Liver (tissue), 9 donors: ENCODE data around the gene VPS25. TPM values are rescaled to one million over a fixed set of nuclear protein-coding genes. Genes with fewer than 3 reads are reported as not detected.

Experiments used
- DNase-seq: peaks from one replicate; pipeline ENCODE4 v3.0.0-alpha.2; 2017; ENCODE audit warnings: low spot score
- H3K27ac ChIP-seq, 2 donors: one replicate each; pipeline ENCODE4 v1.7.0; 2013; ENCODE audit warnings: inconsistent platforms in 2 of 2, low read length in 2 of 2, control low read depth in 1 of 2, low read depth in 1 of 2, mild to moderate bottlenecking in 1 of 2
- H3K27me3 ChIP-seq, 4 donors: one replicate each; pipeline versions ENCODE4 v1.6.1 to v1.7.0; 2013; ENCODE audit warnings: low read length in 3 of 4, inconsistent platforms in 1 of 4, mild to moderate bottlenecking in 1 of 4, moderate library complexity in 1 of 4; ENCODE audit not compliant: control insufficient read depth in 4 of 4, insufficient read depth in 4 of 4
- H3K36me3 ChIP-seq, 4 donors: one replicate each; pipeline versions ENCODE4 v1.6.1 to v1.7.0; 2013; ENCODE audit warnings: low read length in 3 of 4, mild to moderate bottlenecking in 3 of 4, low read depth in 1 of 4, moderate library complexity in 1 of 4; ENCODE audit not compliant: control insufficient read depth in 4 of 4, insufficient read depth in 3 of 4
- H3K4me1 ChIP-seq, 4 donors: one replicate each; pipeline versions ENCODE4 v1.6.1 to v1.7.0; 2013; ENCODE audit warnings: low read length in 3 of 4, mild to moderate bottlenecking in 3 of 4, moderate library complexity in 1 of 4; ENCODE audit not compliant: control insufficient read depth in 4 of 4, insufficient read depth in 4 of 4
- H3K4me3 ChIP-seq, 3 donors: one replicate each; pipeline versions ENCODE4 v1.6.1 to v1.7.0; 2013; ENCODE audit warnings: low read length in 3 of 3, control low read depth in 1 of 3, low read depth in 1 of 3, mild to moderate bottlenecking in 1 of 3
- H3K9ac ChIP-seq, 2 donors: one replicate each; pipeline ENCODE4 v1.7.0; 2013; ENCODE audit warnings: low read length in 2 of 2, mild to moderate bottlenecking in 2 of 2, moderate library complexity in 2 of 2, control low read depth in 1 of 2, low read depth in 1 of 2
- H3K9me3 ChIP-seq, 4 donors: one replicate each; pipeline versions ENCODE4 v1.6.1 to v1.7.0; 2013; ENCODE audit warnings: low read length in 3 of 4; ENCODE audit not compliant: control insufficient read depth in 4 of 4
- EGR1 ChIP-seq, 2 donors: IDR thresholded peaks; 2 replicates each; pipeline ENCODE4 v1.6.1; 2016 to 2018; ENCODE audit warnings: antibody characterized with exemption in 2 of 2, low read depth in 2 of 2
- FOXA1 ChIP-seq: IDR thresholded peaks from 2 replicates; pipeline ENCODE4 v1.6.1; 2016; ENCODE audit warnings: antibody characterized with exemption
- FOXA2 ChIP-seq: IDR thresholded peaks from 2 replicates; pipeline ENCODE4 v1.6.1; 2016; ENCODE audit warnings: antibody characterized with exemption
- GABPA ChIP-seq, 2 donors: IDR thresholded peaks in 1 of 2; conservative IDR thresholded peaks in 1 of 2; 2 replicates each; pipeline ENCODE4 v1.6.1; 2016; ENCODE audit warnings: antibody characterized with exemption in 2 of 2, mild to moderate bottlenecking in 1 of 2, moderate library complexity in 1 of 2
- HNF4G ChIP-seq: IDR thresholded peaks from 2 replicates; pipeline ENCODE4 v1.6.1; 2016; ENCODE audit warnings: antibody characterized with exemption
- NR2F2 ChIP-seq: IDR thresholded peaks from 2 replicates; pipeline ENCODE4 v1.6.1; 2016; ENCODE audit warnings: antibody characterized with exemption
- RXRA ChIP-seq, 2 donors: IDR thresholded peaks; 2 replicates each; pipeline ENCODE4 v1.6.1; 2017 to 2018; ENCODE audit warnings: antibody characterized with exemption in 2 of 2, mild to moderate bottlenecking in 1 of 2
- SP1 ChIP-seq: IDR thresholded peaks from 2 replicates; pipeline ENCODE4 v1.6.1; 2018; ENCODE audit warnings: antibody characterized with exemption, mild to moderate bottlenecking
- TAF1 ChIP-seq: conservative IDR thresholded peaks from 2 replicates; pipeline ENCODE4 v1.6.1; 2016; ENCODE audit warnings: antibody characterized with exemption, mild to moderate bottlenecking
- YY1 ChIP-seq: IDR thresholded peaks from 2 replicates; pipeline ENCODE4 v1.6.1; 2016; ENCODE audit warnings: antibody characterized with exemption, mild to moderate bottlenecking
- WGBS: extraction: QIAGEN DNeasy Blood & Tissue Kit; methylation state at CpG from one replicate; pipeline ENCODE4 v1.1.7; 2013; 5-methylcytosine and 5-hydroxymethylcytosine counted together
- polyA plus RNA-seq, 2 donors: library from polyadenylated mRNA; stranded (reverse) in 1 of 2; unstranded in 1 of 2; fragments of 200-250 nt in 1 of 2; fragments of >200 nt in 1 of 2; fragmentation: Nextera tagmentation in 1 of 2; extraction: Ambion mirVana in 1 of 2; gene quantifications; one replicate each; pipeline versions ENCODE4 v1.2.1 to v1.2.3, GENCODE V29; 2013 to 2015
- total RNA-seq, 2 donors: library from RNA; depleted of rRNA; stranded (reverse); fragments of >200 nt; gene quantifications; one replicate each; pipeline ENCODE4 v1.2.3, GENCODE V29; 2014
- TF ChIP-seq, protein P1 (sequence below): IDR thresholded peaks from 2 replicates; pipeline ENCODE4 v1.6.1; 2016; ENCODE audit warnings: antibody characterized with exemption
- TF ChIP-seq, protein P2 (sequence below): fragments of 150-350 bp; IDR thresholded peaks from 2 replicates; pipeline ENCODE4 v1.5.1; 2017; ENCODE audit warnings: improper control_type of control experiment, low read depth, low read length; ENCODE audit not compliant: missing input control
- TF ChIP-seq, protein P3 (sequence below): IDR thresholded peaks from 2 replicates; pipeline ENCODE4 v1.6.1; 2016; ENCODE audit warnings: antibody characterized with exemption
- TF ChIP-seq, protein P4 (sequence below): IDR thresholded peaks from 2 replicates; pipeline ENCODE4 v1.6.1; 2016; ENCODE audit warnings: antibody characterized with exemption
- donor health status: healthy.
- donor health status: healthy.
- donor health status: healthy.
- donor health status: healthy.
- donor health status: healthy.

The VPS25 gene
- total and polyA plus RNA-seq, 4 donors, result 40.9 to 65.7 (median 51.0) TPM

DNA sequence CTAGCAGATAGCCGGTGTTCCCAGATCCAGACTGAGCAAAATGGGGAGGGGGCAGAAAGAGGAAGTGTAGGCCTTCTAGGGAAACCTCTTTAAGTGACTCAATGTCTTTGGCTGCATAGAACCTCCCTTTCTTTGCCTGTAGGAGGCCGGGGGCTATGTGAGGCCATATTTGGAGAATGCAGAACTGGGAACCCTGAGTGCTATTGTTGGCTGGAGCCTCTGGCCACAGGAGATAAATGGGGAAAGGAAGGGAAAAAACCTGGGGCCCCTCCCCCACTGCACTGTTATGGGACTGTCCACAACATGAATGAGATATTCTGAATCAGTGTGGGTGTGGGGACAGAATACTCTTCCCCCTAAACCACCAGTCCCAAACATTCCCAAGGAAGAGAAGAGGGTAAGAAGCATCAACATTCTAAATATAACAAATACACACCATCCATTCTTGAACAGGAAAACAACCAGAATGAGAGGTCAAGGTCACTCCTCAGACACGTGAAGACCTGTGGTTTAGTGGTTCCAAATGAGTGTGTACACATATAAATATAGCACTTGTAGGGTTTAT, 2.4 kb downstream of the VPS25 start:
- Histone ChIP-seq H3K27me3 (no peaks in the 10 kb centered on the region), H3K4me1 (peaks cover 6 to 18% (median 17%) of the 10 kb centered on the region in 4 donors), H3K36me3 (peaks cover 2 to 41% (median 20%) of the 10 kb centered on the region in 4 donors), H3K27ac (no peak overlapping the region), H3K9me3 (no peaks in the 10 kb centered on the region), H3K4me3 (no peak overlapping the region), H3K9ac (no peak overlapping the region)
- 61% methylated on average over 3 of the region's 3 CpGs for WGBS
- no peak for DNase-seq
- TF ChIP-seq, protein P1, sequence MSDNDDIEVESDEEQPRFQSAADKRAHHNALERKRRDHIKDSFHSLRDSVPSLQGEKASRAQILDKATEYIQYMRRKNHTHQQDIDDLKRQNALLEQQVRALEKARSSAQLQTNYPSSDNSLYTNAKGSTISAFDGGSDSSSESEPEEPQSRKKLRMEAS, result no peak
- TF ChIP-seq FOXA2, result no peak
- no peak for TF ChIP-seq HNF4G
- TF ChIP-seq, protein P2, sequence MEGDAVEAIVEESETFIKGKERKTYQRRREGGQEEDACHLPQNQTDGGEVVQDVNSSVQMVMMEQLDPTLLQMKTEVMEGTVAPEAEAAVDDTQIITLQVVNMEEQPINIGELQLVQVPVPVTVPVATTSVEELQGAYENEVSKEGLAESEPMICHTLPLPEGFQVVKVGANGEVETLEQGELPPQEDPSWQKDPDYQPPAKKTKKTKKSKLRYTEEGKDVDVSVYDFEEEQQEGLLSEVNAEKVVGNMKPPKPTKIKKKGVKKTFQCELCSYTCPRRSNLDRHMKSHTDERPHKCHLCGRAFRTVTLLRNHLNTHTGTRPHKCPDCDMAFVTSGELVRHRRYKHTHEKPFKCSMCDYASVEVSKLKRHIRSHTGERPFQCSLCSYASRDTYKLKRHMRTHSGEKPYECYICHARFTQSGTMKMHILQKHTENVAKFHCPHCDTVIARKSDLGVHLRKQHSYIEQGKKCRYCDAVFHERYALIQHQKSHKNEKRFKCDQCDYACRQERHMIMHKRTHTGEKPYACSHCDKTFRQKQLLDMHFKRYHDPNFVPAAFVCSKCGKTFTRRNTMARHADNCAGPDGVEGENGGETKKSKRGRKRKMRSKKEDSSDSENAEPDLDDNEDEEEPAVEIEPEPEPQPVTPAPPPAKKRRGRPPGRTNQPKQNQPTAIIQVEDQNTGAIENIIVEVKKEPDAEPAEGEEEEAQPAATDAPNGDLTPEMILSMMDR, result no peak
- no peak for TF ChIP-seq GABPA (IDR thresholded peaks at IDR 0.05 in 1 of 2, conservative IDR thresholded peaks at IDR 0.05 in 1 of 2)
- TF ChIP-seq EGR1 (IDR thresholded peaks at IDR 0.05; ENCODE audit: low read depth in 2 of 2), result no peak
- TF ChIP-seq SP1, result no peak
- no peak for TF ChIP-seq FOXA1
- TF ChIP-seq YY1, result no peak

DNA sequence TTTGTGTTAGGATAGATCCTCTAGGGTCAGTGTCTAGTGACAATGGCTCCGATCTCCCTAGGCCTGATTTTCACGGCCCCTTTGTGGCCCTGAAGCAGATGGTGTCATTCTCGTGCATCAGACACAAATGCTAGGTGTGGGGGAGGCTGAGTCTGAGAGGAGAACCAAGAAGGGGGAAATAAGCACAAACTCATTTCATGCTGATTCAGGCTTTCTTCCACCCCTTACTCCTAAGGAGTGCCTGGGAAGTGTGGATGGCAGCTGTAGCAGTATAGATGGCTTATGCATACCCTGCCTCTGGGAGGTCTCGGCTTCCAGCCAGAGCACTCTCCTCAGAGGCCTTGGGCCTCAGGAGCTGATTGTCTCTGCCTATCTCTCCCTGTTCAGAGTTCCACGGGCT, 5.3 kb downstream of the VPS25 start:
- Histone ChIP-seq H3K4me3 (no peak overlapping the region), H3K27ac (no peak overlapping the region), H3K9me3 (no peaks in the 10 kb centered on the region), H3K9ac (no peak overlapping the region), H3K36me3 (peaks cover 2 to 41% (median 20%) of the 10 kb centered on the region in 4 donors), H3K27me3 (peaks cover 0 to 6% (median 0%) of the 10 kb centered on the region in 4 donors), H3K4me1 (peaks cover 9 to 24% (median 20%) of the 10 kb centered on the region in 4 donors)
- WGBS, result 92% methylated on average over 5 of the region's 5 CpGs
- no peak for DNase-seq
- TF ChIP-seq FOXA1, result no peak
- TF ChIP-seq, protein P3, sequence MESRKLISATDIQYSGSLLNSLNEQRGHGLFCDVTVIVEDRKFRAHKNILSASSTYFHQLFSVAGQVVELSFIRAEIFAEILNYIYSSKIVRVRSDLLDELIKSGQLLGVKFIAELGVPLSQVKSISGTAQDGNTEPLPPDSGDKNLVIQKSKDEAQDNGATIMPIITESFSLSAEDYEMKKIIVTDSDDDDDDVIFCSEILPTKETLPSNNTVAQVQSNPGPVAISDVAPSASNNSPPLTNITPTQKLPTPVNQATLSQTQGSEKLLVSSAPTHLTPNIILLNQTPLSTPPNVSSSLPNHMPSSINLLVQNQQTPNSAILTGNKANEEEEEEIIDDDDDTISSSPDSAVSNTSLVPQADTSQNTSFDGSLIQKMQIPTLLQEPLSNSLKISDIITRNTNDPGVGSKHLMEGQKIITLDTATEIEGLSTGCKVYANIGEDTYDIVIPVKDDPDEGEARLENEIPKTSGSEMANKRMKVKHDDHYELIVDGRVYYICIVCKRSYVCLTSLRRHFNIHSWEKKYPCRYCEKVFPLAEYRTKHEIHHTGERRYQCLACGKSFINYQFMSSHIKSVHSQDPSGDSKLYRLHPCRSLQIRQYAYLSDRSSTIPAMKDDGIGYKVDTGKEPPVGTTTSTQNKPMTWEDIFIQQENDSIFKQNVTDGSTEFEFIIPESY, result no peak
- TF ChIP-seq FOXA2, result no peak
- TF ChIP-seq, protein P4, sequence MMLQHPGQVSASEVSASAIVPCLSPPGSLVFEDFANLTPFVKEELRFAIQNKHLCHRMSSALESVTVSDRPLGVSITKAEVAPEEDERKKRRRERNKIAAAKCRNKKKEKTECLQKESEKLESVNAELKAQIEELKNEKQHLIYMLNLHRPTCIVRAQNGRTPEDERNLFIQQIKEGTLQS, result no peak
- TF ChIP-seq RXRA (IDR thresholded peaks at IDR 0.05), result no peak
- TF ChIP-seq YY1, result no peak
- no peak for TF ChIP-seq NR2F2
- no peak for TF ChIP-seq GABPA (IDR thresholded peaks at IDR 0.05 in 1 of 2, conservative IDR thresholded peaks at IDR 0.05 in 1 of 2)
- TF ChIP-seq TAF1, result no peak
